A549 (cell line): Measurements from ENCODE around the gene FOXJ2.

Experiments used
- CTCF ChIP-seq: fragments of >200 bp; sonication (Bioruptor Twin); formaldehyde crosslinking; IDR thresholded peaks from 3 replicates; pipeline ENCODE4 v1.5.1; 2016
- EP300 ChIP-seq, 2 experiments: fragments of >200 bp; sonication (Bioruptor Twin); formaldehyde crosslinking; IDR thresholded peaks; 2 replicates in 1 of 2; 3 replicates in 1 of 2; pipeline ENCODE4 v1.6.1; 2016 to 2017
- MAZ ChIP-seq: fragments of 150-350 bp; IDR thresholded peaks from 2 replicates; pipeline ENCODE4 v1.6.1; 2014; ENCODE audit warnings: antibody characterized with exemption, low read depth, low read length, borderline replicate concordance

- TF ChIP-seq CTCF (no peak), MAZ (no peak), EP300 (IDR thresholded peaks at IDR 0.05) (no peak)
Measured at GRCh38 chr12:8030189-8030588, 2.3 kb upstream of the FOXJ2 start.
